Keratinocyte (primary cell): Measurements from ENCODE around the gene CCDC171.

Experiments used
- EZH2 ChIP-seq: IDR thresholded peaks from one replicate; pipeline ENCODE4 v1.6.1; 2012; ENCODE audit warnings: inconsistent platforms, mild to moderate bottlenecking, low read length, moderate library complexity
- TF ChIP-seq, protein P1 (sequence below), 3 experiments: IDR thresholded peaks in 1 of 3; conservative IDR thresholded peaks in 1 of 3; optimal IDR thresholded peaks in 1 of 3; 2 replicates in 2 of 3; 3 replicates in 1 of 3; pipeline versions ENCODE3 to v1.5.1; 2011; ENCODE audit warnings: low read length in 3 of 3, mild to moderate bottlenecking in 3 of 3, moderate library complexity in 2 of 3, control low read depth in 1 of 3, inconsistent platforms in 1 of 3; ENCODE audit not compliant: insufficient read depth in 2 of 3; ENCODE audit errors: extremely low read depth in 1 of 3

DNA sequence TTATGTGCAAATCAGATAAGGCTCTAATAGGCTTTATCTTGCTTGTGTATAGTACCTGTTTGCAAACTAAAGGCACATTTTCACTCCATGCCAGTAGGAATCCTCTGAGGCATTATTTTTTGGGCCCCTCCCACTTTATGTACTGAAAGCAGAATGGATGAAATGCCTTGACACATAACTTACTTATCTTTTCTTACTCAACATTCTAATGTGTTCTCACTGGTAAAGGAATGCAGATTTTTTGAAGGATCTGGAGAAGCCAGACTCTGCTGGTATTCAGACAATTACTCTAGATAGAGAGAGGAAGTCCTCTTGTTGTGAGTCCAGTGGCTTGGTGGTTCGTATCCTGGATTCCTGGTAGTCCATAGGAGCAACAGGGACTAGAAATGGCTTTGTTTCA is 336.7 kb downstream of the CCDC171 start:
- TF ChIP-seq, protein P1, sequence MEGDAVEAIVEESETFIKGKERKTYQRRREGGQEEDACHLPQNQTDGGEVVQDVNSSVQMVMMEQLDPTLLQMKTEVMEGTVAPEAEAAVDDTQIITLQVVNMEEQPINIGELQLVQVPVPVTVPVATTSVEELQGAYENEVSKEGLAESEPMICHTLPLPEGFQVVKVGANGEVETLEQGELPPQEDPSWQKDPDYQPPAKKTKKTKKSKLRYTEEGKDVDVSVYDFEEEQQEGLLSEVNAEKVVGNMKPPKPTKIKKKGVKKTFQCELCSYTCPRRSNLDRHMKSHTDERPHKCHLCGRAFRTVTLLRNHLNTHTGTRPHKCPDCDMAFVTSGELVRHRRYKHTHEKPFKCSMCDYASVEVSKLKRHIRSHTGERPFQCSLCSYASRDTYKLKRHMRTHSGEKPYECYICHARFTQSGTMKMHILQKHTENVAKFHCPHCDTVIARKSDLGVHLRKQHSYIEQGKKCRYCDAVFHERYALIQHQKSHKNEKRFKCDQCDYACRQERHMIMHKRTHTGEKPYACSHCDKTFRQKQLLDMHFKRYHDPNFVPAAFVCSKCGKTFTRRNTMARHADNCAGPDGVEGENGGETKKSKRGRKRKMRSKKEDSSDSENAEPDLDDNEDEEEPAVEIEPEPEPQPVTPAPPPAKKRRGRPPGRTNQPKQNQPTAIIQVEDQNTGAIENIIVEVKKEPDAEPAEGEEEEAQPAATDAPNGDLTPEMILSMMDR (optimal IDR thresholded peaks at IDR 0.05 in 1 of 3, IDR thresholded peaks at IDR 0.05 in 1 of 3, conservative IDR thresholded peaks at IDR 0.05 in 1 of 3; ENCODE audit: extremely low read depth in 1 of 3, insufficient read depth in 2 of 3, low read length in 3 of 3) = no peak
- TF ChIP-seq EZH2 = no peak
